Thyroid gland (tissue), 4 donors: Measurements from ENCODE around the gene ANKRD40. TPM values are rescaled to one million over a fixed set of nuclear protein-coding genes. Genes with fewer than 3 reads are reported as not detected.

Experiments used
- DNase-seq, 2 donors: peaks; one replicate each; pipeline ENCODE4 v3.0.0-alpha.2; 2019
- H3K27ac ChIP-seq, 3 donors: fragments of 200-600 bp; sonication (generic); 1 replicate in 2 of 3; 2 replicates in 1 of 3; pipeline ENCODE4 v1.5.1; 2016 to 2019; ENCODE audit warnings: mild to moderate bottlenecking in 1 of 3, moderate library complexity in 1 of 3
- H3K27me3 ChIP-seq: fragments of 200-600 bp; sonication (generic); one replicate; pipeline ENCODE4 v1.5.1; 2019
- H3K36me3 ChIP-seq, 2 donors: fragments of 200-600 bp; sonication (generic); one replicate each; pipeline ENCODE4 v1.5.1; 2016 to 2019
- H3K4me1 ChIP-seq, 2 donors: fragments of 200-600 bp; sonication (generic); one replicate each; pipeline ENCODE4 v1.5.1; 2017 to 2019
- H3K4me3 ChIP-seq, 3 donors: fragments of 200-600 bp; sonication (generic); replicated peaks in 1 of 3; 1 replicate in 2 of 3; 2 replicates in 1 of 3; pipeline ENCODE4 v1.5.1; 2016; ENCODE audit warnings: mild to moderate bottlenecking in 1 of 3
- H3K9me3 ChIP-seq: fragments of 200-600 bp; sonication (generic); one replicate; pipeline ENCODE4 v1.5.1; 2017
- CTCF ChIP-seq, 6 experiments: fragments of 200-600 bp in 3 of 6; fragments of 450-650 bp in 3 of 6; sonication (generic) in 3 of 6; IDR thresholded peaks; one replicate each; pipeline ENCODE4 v1.5.1; 2016 to 2019; ENCODE audit warnings: antibody characterized with exemption in 6 of 6, mild to moderate bottlenecking in 2 of 6, inconsistent platforms in 1 of 6, moderate library complexity in 1 of 6
- POLR2A ChIP-seq, 2 donors: fragments of 450-650 bp; IDR thresholded peaks; one replicate each; pipeline ENCODE4 v1.6.1; 2017; ENCODE audit warnings: antibody characterized with exemption in 2 of 2, mild to moderate bottlenecking in 2 of 2, moderate library complexity in 1 of 2
- WGBS, 2 donors: methylation state at CpG; one replicate each; pipeline ENCODE4 v1.1.5; 2017; 5-methylcytosine and 5-hydroxymethylcytosine counted together
- intact Hi-C: fragments of 100-400 bp; cut with DNase I; formaldehyde crosslinking; loops from one replicate; pipeline ENCODE4 v1.15.1; 2023
- total RNA-seq, 4 donors: library from RNA; depleted of rRNA; stranded (reverse); fragments of >200 nt; gene quantifications; one replicate each; pipeline ENCODE4 v1.2.3, GENCODE V29; 2016

The ANKRD40 gene
- total RNA-seq, 4 donors from 2014 or later, result 29.4 to 40.2 (median 35.1) TPM

GRCh38 chr17:50667259-50668024 is 40.3 kb downstream of the ANKRD40 start:
- Histone ChIP-seq H3K4me3 (no peak overlapping the region), H3K4me1 (peaks cover 3 to 5% of the 10 kb centered on the region in 2 donors), H3K36me3 (no peaks in the 10 kb centered on the region), H3K9me3 (no peaks in the 10 kb centered on the region), H3K27me3 (no peaks in the 10 kb centered on the region), H3K27ac (no peak overlapping the region)
- no peak for DNase-seq
- WGBS, 2 donors, result 91 to 92% methylated on average over 11 to 14 of the region's 14 CpGs
- intact Hi-C loops, result no loop called here
- no peak for TF ChIP-seq POLR2A (IDR thresholded peaks at IDR 0.05)

- Histone ChIP-seq H3K36me3 (no peaks in the 10 kb centered on the region), H3K27ac (no peak overlapping the region), H3K27me3 (no peaks in the 10 kb centered on the region), H3K4me3 (no peak overlapping the region), H3K9me3 (no peaks in the 10 kb centered on the region), H3K4me1 (peaks cover 12 to 15% of the 10 kb centered on the region in 2 donors)
- 95 to 96% methylated on average over 7 to 8 of the region's 8 CpGs for WGBS, 2 donors
- TF ChIP-seq POLR2A (IDR thresholded peaks at IDR 0.05) (no peak), CTCF (IDR thresholded peaks at IDR 0.05) (no peak)
- intact Hi-C loops, result no loop called here
- DNase-seq, result no peak
Measured at GRCh38 chr17:50666316-50666715, 41.4 kb downstream of the ANKRD40 start.

DNA sequence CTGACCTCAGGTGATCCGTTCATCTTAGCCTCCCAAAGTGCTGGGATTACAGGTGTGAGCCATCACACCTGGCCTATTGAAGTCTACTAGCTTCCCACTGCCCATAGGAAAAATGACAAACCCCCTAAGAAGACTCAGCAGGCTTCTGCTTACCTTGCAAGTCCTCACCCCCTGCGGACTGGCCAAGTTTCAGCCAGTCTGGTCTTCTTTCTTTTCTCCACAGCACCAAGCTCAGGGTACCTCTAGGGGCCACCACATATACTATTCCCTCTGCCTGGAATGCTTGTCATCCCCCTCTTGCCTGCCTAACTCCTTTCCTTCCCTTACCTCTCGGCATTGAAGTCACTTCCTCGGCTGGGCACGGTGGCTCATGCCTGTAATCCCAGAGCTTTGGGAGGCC is 41.9 kb downstream of the ANKRD40 start:
- Histone ChIP-seq H3K9me3 (no peaks in the 10 kb centered on the region), H3K4me3 (no peak overlapping the region), H3K27me3 (no peaks in the 10 kb centered on the region), H3K36me3 (no peaks in the 10 kb centered on the region), H3K4me1 (peaks cover 17 to 20% of the 10 kb centered on the region in 2 donors), H3K27ac (no peak overlapping the region)
- 89 to 94% methylated on average over 5 of the region's 5 CpGs for WGBS, 2 donors
- TF ChIP-seq CTCF (IDR thresholded peaks at IDR 0.05) (no peak), POLR2A (IDR thresholded peaks at IDR 0.05) (no peak)
- DNase-seq, result no peak
- intact Hi-C loops, result no loop called here

- H3K4me1 ChIP-seq, result peaks cover 26 to 29% of the 10 kb centered on the region in 2 donors
- TF ChIP-seq CTCF (IDR thresholded peaks at IDR 0.05), result no peak
- no peak for TF ChIP-seq POLR2A (IDR thresholded peaks at IDR 0.05)
- WGBS, 2 donors, result 88 to 92% methylated on average over 12 of the region's 12 CpGs
- no peak overlapping the region for H3K27ac ChIP-seq
- no peaks in the 10 kb centered on the region for H3K36me3 ChIP-seq
- DNase-seq, result no peak
- intact Hi-C loops, result no loop called here
- no peaks in the 10 kb centered on the region for H3K9me3 ChIP-seq
- H3K27me3 ChIP-seq, result no peaks in the 10 kb centered on the region
- no peak overlapping the region for H3K4me3 ChIP-seq
Measured at GRCh38 chr17:50664788-50665458, 42.8 kb downstream of the ANKRD40 start.

DNA sequence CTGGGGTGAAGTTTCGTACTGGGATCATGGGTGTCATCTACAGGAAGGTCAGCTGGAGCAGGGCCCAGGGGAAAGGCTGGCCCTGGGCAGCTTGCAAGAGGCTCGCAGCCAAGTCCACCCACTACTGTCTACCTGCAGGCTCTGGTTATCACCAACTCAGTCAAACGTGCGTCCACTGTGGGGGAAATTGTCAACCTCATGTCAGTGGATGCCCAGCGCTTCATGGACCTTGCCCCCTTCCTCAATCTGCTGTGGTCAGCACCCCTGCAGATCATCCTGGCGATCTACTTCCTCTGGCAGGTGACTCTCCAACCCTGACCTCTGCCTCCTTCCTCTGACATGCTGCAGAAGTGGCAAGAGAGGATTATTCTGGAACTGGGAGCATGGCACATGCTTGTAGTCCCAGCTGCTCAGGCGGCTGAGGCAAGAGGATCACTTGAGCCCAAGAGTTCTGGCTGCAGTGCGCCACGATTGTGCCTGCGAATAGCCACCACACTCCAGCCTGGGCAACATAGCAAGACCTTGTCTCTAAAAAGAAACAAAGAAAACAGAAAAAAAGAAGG is 43.8 kb downstream of the ANKRD40 start:
- intact Hi-C loops, result no loop called here

More for the DNA sequence above, 43.8 kb downstream of the ANKRD40 start:
- Histone ChIP-seq H3K9me3 (no peaks in the 10 kb centered on the region), H3K4me3 (no peak overlapping the region), H3K27me3 (no peaks in the 10 kb centered on the region), H3K36me3 (no peaks in the 10 kb centered on the region), H3K27ac (no peak overlapping the region), H3K4me1 (peaks cover 34 to 38% of the 10 kb centered on the region in 2 donors)
- 86 to 91% methylated on average over 6 to 10 of the region's 10 CpGs for WGBS, 2 donors
- TF ChIP-seq CTCF (IDR thresholded peaks at IDR 0.05), result no peak
- TF ChIP-seq POLR2A (IDR thresholded peaks at IDR 0.05), result no peak
- no peak for DNase-seq
